GM12891 (cell line): ENCODE measurements around the gene STK32B.

Experiments used
- PAX5 ChIP-seq: IDR thresholded peaks from 2 replicates; pipeline ENCODE4 v1.6.1; 2011; ENCODE audit warnings: low read length, moderate library complexity, mild to moderate bottlenecking; ENCODE audit not compliant: insufficient read depth, severe bottlenecking
- POLR2A ChIP-seq: IDR thresholded peaks from 2 replicates; pipeline ENCODE4 v1.6.1; 2011; ENCODE audit warnings: low read depth, low read length, control low read depth
- POLR2AphosphoS5 ChIP-seq: IDR thresholded peaks from 2 replicates; pipeline ENCODE4 v1.6.1; 2011; ENCODE audit warnings: low read depth, low read length, control low read depth
- SPI1 ChIP-seq: IDR thresholded peaks from 2 replicates; pipeline ENCODE4 v1.6.1; 2011; ENCODE audit warnings: low read depth, low read length, control low read depth
- TAF1 ChIP-seq: IDR thresholded peaks from 2 replicates; pipeline ENCODE4 v1.6.1; 2011; ENCODE audit warnings: low read depth, low read length, control low read depth

GRCh38 chr4:5012244-5012898 lies 38.9 kb upstream of the STK32B start:
- TF ChIP-seq POLR2A = no peak
- no peak for TF ChIP-seq POLR2AphosphoS5
- no peak for TF ChIP-seq TAF1
- no peak for TF ChIP-seq SPI1
- TF ChIP-seq PAX5 = no peak
